Common myeloid progenitor, CD34-positive (primary cell): ENCODE results near the gene BANK1.

Experiments
- CTCF ChIA-PET: fragments of 350-600 bp; sonication (Branson Sonifier 250); formaldehyde crosslinking; loops from one replicate; lab custom pipeline; 2021; ENCODE audit warnings: antibody characterized with exemption; lab: Charles Lee
- POLR2A ChIA-PET: fragments of 350-600 bp; sonication (Branson Sonifier 250); formaldehyde crosslinking; loops from one replicate; lab custom pipeline; 2021; ENCODE audit warnings: antibody characterized with exemption; lab: Charles Lee
- DNase-seq, 3 donors: peaks; one replicate each; pipeline versions ENCODE4 v3.0.0 to v3.0.0-alpha.2; 2013
- H3K27ac ChIP-seq, 2 experiments: 1 replicate in 1 of 2; 2 replicates in 1 of 2; pipeline ENCODE4 v1.7.0; 2013; ENCODE audit warnings: inconsistent platforms in 2 of 2, low read length in 2 of 2, mild to moderate bottlenecking in 2 of 2, low read depth in 1 of 2, moderate library complexity in 1 of 2; ENCODE audit not compliant: severe bottlenecking in 2 of 2, insufficient read depth in 1 of 2, poor library complexity in 1 of 2
- H3K27me3 ChIP-seq, 5 experiments: replicated peaks in 2 of 5; 1 replicate in 3 of 5; 2 replicates in 2 of 5; pipeline versions ENCODE4 v1.6.1 to v1.7.0; 2013; ENCODE audit warnings: low read length in 4 of 5, mild to moderate bottlenecking in 2 of 5, moderate library complexity in 2 of 5, inconsistent platforms in 1 of 5; ENCODE audit not compliant: insufficient read depth in 5 of 5, control insufficient read depth in 4 of 5
- H3K36me3 ChIP-seq, 4 experiments: 1 replicate in 2 of 4; 2 replicates in 2 of 4; pipeline versions ENCODE4 v1.6.1 to v1.7.0; 2013; ENCODE audit warnings: low read length in 3 of 4, control low read depth in 1 of 4, mild to moderate bottlenecking in 1 of 4; ENCODE audit not compliant: control insufficient read depth in 4 of 4, insufficient read depth in 4 of 4
- H3K4me1 ChIP-seq, 4 experiments: 1 replicate in 3 of 4; 2 replicates in 1 of 4; pipeline versions ENCODE4 v1.6.1 to v1.7.1; 2013; ENCODE audit warnings: low read length in 3 of 4, mild to moderate bottlenecking in 3 of 4, control low read depth in 1 of 4, inconsistent platforms in 1 of 4, moderate library complexity in 1 of 4; ENCODE audit not compliant: control insufficient read depth in 4 of 4, insufficient read depth in 4 of 4; ENCODE audit errors: control extremely low read depth in 1 of 4
- H3K4me3 ChIP-seq, 7 experiments: 1 replicate in 4 of 7; 2 replicates in 3 of 7; pipeline versions ENCODE4 v1.5.1 to v1.7.0; 2013; ENCODE audit warnings: mild to moderate bottlenecking in 7 of 7, low read length in 6 of 7, moderate library complexity in 6 of 7, inconsistent platforms in 2 of 7, low read depth in 2 of 7, control low read depth in 1 of 7; ENCODE audit not compliant: insufficient read depth in 4 of 7, control insufficient read depth in 1 of 7; ENCODE audit errors: extremely low read depth in 1 of 7
- H3K9me3 ChIP-seq, 5 experiments: 1 replicate in 4 of 5; 2 replicates in 1 of 5; pipeline versions ENCODE4 v1.6.1 to v1.7.1; 2013; ENCODE audit warnings: low read length in 4 of 5, mild to moderate bottlenecking in 2 of 5, inconsistent platforms in 1 of 5, low read depth in 1 of 5, moderate library complexity in 1 of 5; ENCODE audit not compliant: control insufficient read depth in 4 of 5, insufficient read depth in 2 of 5; ENCODE audit errors: control extremely low read depth in 1 of 5
- WGBS: methylation state at CpG from one replicate; pipeline ENCODE4 v1.1.5; 2013; ENCODE audit not compliant: insufficient coverage; 5-methylcytosine and 5-hydroxymethylcytosine counted together

BANK1 gene

GRCh38 chr4:101864660-101865059 is 74.1 kb downstream of the BANK1 start:
- WGBS, result 94% methylated on average over 2 of the region's 2 CpGs
- POLR2A ChIA-PET, result no interaction called here

GRCh38 chr4:101865501-101866062 is 75.1 kb downstream of the BANK1 start:
- Histone ChIP-seq H3K4me1 (peaks cover 0 to 3% (median 0%) of the 10 kb centered on the region in 4 experiments), H3K27ac (no peak overlapping the region), H3K9me3 (peaks cover 0 to 7% (median 0%) of the 10 kb centered on the region in 5 experiments), H3K4me3 (no peak overlapping the region), H3K36me3 (peaks cover 0 to 12% (median 4%) of the 10 kb centered on the region in 4 experiments), H3K27me3 (no peaks in the 10 kb centered on the region)
- WGBS, result 100% methylated on average over 2 of the region's 3 CpGs
- POLR2A ChIA-PET, result no interaction called here
- CTCF ChIA-PET, result no interaction called here
- no peak for DNase-seq

More at GRCh38 chr4:101864660-101865059, 74.1 kb downstream of the BANK1 start:
- H3K27ac ChIP-seq, result no peak overlapping the region
- H3K9me3 ChIP-seq, result peaks cover 0 to 7% (median 0%) of the 10 kb centered on the region in 5 experiments
- CTCF ChIA-PET, result no interaction called here
- peaks cover 0 to 12% (median 4%) of the 10 kb centered on the region in 4 experiments for H3K36me3 ChIP-seq
- peaks cover 0 to 3% (median 0%) of the 10 kb centered on the region in 4 experiments for H3K4me1 ChIP-seq
- DNase-seq, result no peak
- no peaks in the 10 kb centered on the region for H3K27me3 ChIP-seq
- H3K4me3 ChIP-seq, result no peak overlapping the region

- CTCF ChIA-PET, result interaction anchor here (1.0 kb wide), 1 partner anchor 14 kb away, joined by 3 read pairs; no protein-coding TSS in a partner anchor
- Histone ChIP-seq H3K27me3 (no peaks in the 10 kb centered on the region), H3K4me1 (peaks cover 0 to 6% (median 0%) of the 10 kb centered on the region in 4 experiments), H3K27ac (no peak overlapping the region), H3K36me3 (peaks cover 0 to 1% (median 0%) of the 10 kb centered on the region in 4 experiments), H3K4me3 (no peak overlapping the region), H3K9me3 (no peaks in the 10 kb centered on the region)
- WGBS, result no CpG with 5 or more reads among the region's 1 CpG
- POLR2A ChIA-PET, result no interaction called here
- DNase-seq, result no peak
These were observed 80.3 kb downstream of the BANK1 start for GRCh38 chr4:101870874-101871273.

GRCh38 chr4:101871962-101872676 is 81.6 kb downstream of the BANK1 start:
- peak in 2 of 3 donors; percentile 5 to 8 for DNase-seq
- POLR2A ChIA-PET, result interaction anchor here (0.6 kb wide), 1 partner anchor 168 kb away, joined by 3 read pairs; no protein-coding TSS in a partner anchor
- WGBS, result no CpG with 5 or more reads among the region's 2 CpGs
- no peaks in the 10 kb centered on the region for H3K9me3 ChIP-seq
- no peaks in the 10 kb centered on the region for H3K27me3 ChIP-seq
- H3K4me3 ChIP-seq, result no peak overlapping the region
- peaks cover 0 to 1% (median 0%) of the 10 kb centered on the region in 4 experiments for H3K36me3 ChIP-seq
- peaks cover 0 to 6% (median 0%) of the 10 kb centered on the region in 4 experiments for H3K4me1 ChIP-seq
- H3K27ac ChIP-seq, result peak overlapping the region in 1 of 2 experiments; percentile 29
- CTCF ChIA-PET, result interaction anchor here (1.0 kb wide), 1 partner anchor 16 kb away, joined by 3 read pairs; no protein-coding TSS in a partner anchor

- ChIA-PET CTCF (no interaction called here), POLR2A (no interaction called here)
- no peak for DNase-seq
- Histone ChIP-seq H3K27me3 (no peaks in the 10 kb centered on the region), H3K36me3 (no peaks in the 10 kb centered on the region), H3K9me3 (peaks cover 0 to 3% (median 0%) of the 10 kb centered on the region in 5 experiments), H3K4me3 (no peak overlapping the region), H3K27ac (no peak overlapping the region), H3K4me1 (no peaks in the 10 kb centered on the region)
- WGBS, result 100% methylated on average over 1 of the region's 2 CpGs
These were observed 95.0 kb downstream of the BANK1 start for GRCh38 chr4:101885574-101885973.

- Histone ChIP-seq H3K27ac (no peak overlapping the region), H3K36me3 (no peaks in the 10 kb centered on the region), H3K27me3 (no peaks in the 10 kb centered on the region), H3K9me3 (peaks cover 0 to 8% (median 3%) of the 10 kb centered on the region in 5 experiments), H3K4me1 (no peaks in the 10 kb centered on the region), H3K4me3 (no peak overlapping the region)
- ChIA-PET CTCF (no interaction called here), POLR2A (no interaction called here)
- DNase-seq, result no peak
- WGBS, result no CpG with 5 or more reads among the region's 3 CpGs
These were observed 96.3 kb downstream of the BANK1 start for GRCh38 chr4:101886826-101887225.

GRCh38 chr4:101888472-101888871 is 97.9 kb downstream of the BANK1 start:
- Histone ChIP-seq H3K27me3 (no peaks in the 10 kb centered on the region), H3K36me3 (no peaks in the 10 kb centered on the region), H3K4me1 (no peaks in the 10 kb centered on the region), H3K27ac (no peak overlapping the region), H3K4me3 (no peak overlapping the region), H3K9me3 (peaks cover 0 to 8% (median 3%) of the 10 kb centered on the region in 5 experiments)
- POLR2A ChIA-PET, result no interaction called here
- CTCF ChIA-PET, result interaction anchor here (1.4 kb wide), 1 partner anchor 9 kb away, joined by 3 read pairs; no protein-coding TSS in a partner anchor
- WGBS, result no CpG with 5 or more reads among the region's 4 CpGs
- no peak for DNase-seq
